ENCODE results near the gene ACAP3.

- TF ChIP-seq CTCF (IDR thresholded peaks at IDR 0.05; ENCODE audit: low read depth, low read length) = no peak
- no peak for TF ChIP-seq EZH2phosphoT487 (IDR thresholded peaks at IDR 0.05; ENCODE audit: low read depth)
These were observed 63.4 kb downstream of the ACAP3 start for GRCh38 chr1:1244192-1244811.

All from OCI-LY3 (cell line).